Ishikawa (cell line): ENCODE measurements around the gene MYMX.

Source experiments
- CEBPB ChIP-seq: IDR thresholded peaks from 2 replicates; pipeline ENCODE4 v1.6.1; 2012
- CREB1 ChIP-seq: IDR thresholded peaks from 2 replicates; pipeline ENCODE4 v1.6.1; 2012; ENCODE audit warnings: low read depth
- EGR1 ChIP-seq: IDR thresholded peaks from 2 replicates; pipeline ENCODE4 v1.6.1; 2012
- EP300 ChIP-seq: IDR thresholded peaks from 2 replicates; pipeline ENCODE4 v1.6.1; 2012; ENCODE audit warnings: borderline replicate concordance
- FOXM1 ChIP-seq: IDR thresholded peaks from 2 replicates; pipeline ENCODE4 v1.6.1; 2012; ENCODE audit warnings: low read depth, borderline replicate concordance
- NFIC ChIP-seq: IDR thresholded peaks from 2 replicates; pipeline ENCODE4 v1.6.1; 2012
- RAD21 ChIP-seq: IDR thresholded peaks from 2 replicates; pipeline ENCODE4 v1.6.1; 2012; ENCODE audit warnings: low read depth
- TAF1 ChIP-seq: IDR thresholded peaks from 2 replicates; pipeline ENCODE4 v1.6.1; 2012; ENCODE audit warnings: low read depth, mild to moderate bottlenecking
- TCF12 ChIP-seq: IDR thresholded peaks from 2 replicates; pipeline ENCODE4 v1.6.1; 2012; ENCODE audit warnings: low read depth
- TEAD4 ChIP-seq: IDR thresholded peaks from 2 replicates; pipeline ENCODE4 v1.6.1; 2012
- YY1 ChIP-seq: IDR thresholded peaks from 2 replicates; pipeline ENCODE4 v1.6.1; 2012; ENCODE audit warnings: low read depth
- ZBTB7A ChIP-seq: IDR thresholded peaks from 2 replicates; pipeline ENCODE4 v1.6.1; 2012; ENCODE audit warnings: low read depth
- TF ChIP-seq, protein P1 (sequence below): IDR thresholded peaks from 2 replicates; pipeline ENCODE4 v1.6.1; 2012; ENCODE audit warnings: low read depth, mild to moderate bottlenecking
- TF ChIP-seq, protein P2 (sequence below): IDR thresholded peaks from 2 replicates; pipeline ENCODE4 v1.6.1; 2012
- TF ChIP-seq, protein P3 (sequence below): IDR thresholded peaks from 2 replicates; pipeline ENCODE4 v1.6.1; 2012

The MYMX gene

DNA sequence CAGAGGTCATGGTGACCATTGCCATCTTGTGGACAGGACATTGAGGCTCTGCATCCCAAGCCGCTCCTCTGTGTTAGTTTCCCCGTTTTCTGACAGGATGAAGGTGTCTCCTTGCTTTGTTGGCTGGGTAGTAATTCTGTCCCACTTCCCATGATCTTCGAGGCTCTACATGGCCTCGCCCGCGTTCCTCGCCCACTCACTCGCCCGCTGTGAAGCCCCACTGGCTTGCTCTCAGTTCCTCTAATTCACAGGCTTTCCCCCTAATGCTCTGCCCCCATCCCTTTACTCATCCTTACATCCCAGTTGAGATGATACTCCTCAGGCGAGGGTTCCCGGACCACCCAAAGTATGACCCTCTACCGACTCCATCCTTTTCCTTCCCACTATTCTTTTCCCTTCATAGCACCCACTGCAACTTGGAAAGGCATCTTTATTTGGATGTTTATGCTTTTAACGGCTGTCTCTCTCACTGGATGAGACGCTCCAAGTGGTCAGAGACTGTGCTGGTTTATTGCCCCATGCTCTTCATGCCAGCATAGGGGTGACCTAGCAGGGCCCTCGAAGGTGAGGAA is 41.1 kb downstream of the MYMX start:
- TF ChIP-seq YY1 (no peak), RAD21 (no peak), TCF12 (no peak), TAF1 (no peak)
- TF ChIP-seq, protein P1, sequence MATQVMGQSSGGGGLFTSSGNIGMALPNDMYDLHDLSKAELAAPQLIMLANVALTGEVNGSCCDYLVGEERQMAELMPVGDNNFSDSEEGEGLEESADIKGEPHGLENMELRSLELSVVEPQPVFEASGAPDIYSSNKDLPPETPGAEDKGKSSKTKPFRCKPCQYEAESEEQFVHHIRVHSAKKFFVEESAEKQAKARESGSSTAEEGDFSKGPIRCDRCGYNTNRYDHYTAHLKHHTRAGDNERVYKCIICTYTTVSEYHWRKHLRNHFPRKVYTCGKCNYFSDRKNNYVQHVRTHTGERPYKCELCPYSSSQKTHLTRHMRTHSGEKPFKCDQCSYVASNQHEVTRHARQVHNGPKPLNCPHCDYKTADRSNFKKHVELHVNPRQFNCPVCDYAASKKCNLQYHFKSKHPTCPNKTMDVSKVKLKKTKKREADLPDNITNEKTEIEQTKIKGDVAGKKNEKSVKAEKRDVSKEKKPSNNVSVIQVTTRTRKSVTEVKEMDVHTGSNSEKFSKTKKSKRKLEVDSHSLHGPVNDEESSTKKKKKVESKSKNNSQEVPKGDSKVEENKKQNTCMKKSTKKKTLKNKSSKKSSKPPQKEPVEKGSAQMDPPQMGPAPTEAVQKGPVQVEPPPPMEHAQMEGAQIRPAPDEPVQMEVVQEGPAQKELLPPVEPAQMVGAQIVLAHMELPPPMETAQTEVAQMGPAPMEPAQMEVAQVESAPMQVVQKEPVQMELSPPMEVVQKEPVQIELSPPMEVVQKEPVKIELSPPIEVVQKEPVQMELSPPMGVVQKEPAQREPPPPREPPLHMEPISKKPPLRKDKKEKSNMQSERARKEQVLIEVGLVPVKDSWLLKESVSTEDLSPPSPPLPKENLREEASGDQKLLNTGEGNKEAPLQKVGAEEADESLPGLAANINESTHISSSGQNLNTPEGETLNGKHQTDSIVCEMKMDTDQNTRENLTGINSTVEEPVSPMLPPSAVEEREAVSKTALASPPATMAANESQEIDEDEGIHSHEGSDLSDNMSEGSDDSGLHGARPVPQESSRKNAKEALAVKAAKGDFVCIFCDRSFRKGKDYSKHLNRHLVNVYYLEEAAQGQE = no peak
- TF ChIP-seq, protein P2, sequence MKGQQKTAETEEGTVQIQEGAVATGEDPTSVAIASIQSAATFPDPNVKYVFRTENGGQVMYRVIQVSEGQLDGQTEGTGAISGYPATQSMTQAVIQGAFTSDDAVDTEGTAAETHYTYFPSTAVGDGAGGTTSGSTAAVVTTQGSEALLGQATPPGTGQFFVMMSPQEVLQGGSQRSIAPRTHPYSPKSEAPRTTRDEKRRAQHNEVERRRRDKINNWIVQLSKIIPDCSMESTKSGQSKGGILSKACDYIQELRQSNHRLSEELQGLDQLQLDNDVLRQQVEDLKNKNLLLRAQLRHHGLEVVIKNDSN = no peak

DNA sequence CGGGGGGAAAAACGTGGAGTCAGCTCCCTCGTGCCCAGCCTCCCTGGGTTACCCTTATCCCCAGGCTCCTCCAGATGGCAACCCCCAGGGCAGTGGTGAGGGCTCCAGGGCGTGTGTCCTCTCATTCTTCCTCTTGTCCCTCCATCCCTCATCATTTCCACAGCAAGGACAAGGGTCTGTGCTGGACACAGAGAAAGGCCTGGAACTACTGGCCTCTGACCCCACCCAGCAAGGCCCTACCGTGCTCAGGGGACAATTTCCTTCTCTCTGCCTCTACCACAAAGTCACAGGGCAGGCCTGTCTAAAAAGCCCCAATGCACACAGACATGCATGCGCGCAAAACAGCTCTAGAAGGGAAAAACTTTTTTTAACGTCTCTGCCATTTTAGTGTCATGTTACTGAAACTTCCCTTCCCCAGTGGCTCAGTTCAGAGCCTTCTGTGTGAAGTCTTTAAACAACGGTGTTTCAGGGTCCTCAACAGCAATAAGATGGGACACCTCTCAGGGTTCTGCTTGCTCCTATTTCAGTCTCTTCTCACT is 41.7 kb downstream of the MYMX start:
- TF ChIP-seq, protein P2 = no peak
- TF ChIP-seq, protein P3, sequence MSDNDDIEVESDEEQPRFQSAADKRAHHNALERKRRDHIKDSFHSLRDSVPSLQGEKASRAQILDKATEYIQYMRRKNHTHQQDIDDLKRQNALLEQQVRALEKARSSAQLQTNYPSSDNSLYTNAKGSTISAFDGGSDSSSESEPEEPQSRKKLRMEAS = no peak
- TF ChIP-seq, protein P1 = no peak
- TF ChIP-seq RAD21 (no peak), EP300 (no peak), YY1 (no peak), EGR1 (no peak), TCF12 (no peak), ZBTB7A (no peak)

DNA sequence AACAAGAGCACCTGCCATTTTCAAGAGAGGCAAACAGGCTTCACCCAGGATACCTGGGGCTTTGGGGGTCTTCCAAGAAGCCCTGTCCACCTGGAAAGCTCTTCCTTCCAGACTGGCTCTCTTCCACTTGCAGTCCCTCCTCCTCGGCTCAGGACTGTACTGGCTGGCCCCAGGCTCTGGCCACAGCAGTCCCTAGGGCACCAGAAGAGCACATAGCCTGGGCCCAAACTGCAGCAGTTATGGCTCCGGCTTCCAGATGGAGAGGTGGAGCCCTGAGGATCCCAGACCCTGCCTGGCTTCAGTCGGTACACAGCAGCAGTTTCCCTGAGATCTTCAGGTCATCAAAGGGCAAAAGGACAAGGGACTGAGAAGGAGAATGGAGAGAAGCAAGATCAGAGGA is 42.2 kb downstream of the MYMX start:
- TF ChIP-seq YY1 (no peak), TAF1 (no peak), RAD21 (no peak), TCF12 (no peak), EP300 (no peak), CREB1 (no peak), TEAD4 (no peak), FOXM1 (no peak), EGR1 (no peak), NFIC (no peak)
- TF ChIP-seq, protein P3 = no peak
- TF ChIP-seq, protein P1 = no peak
- TF ChIP-seq, protein P2 = no peak

DNA sequence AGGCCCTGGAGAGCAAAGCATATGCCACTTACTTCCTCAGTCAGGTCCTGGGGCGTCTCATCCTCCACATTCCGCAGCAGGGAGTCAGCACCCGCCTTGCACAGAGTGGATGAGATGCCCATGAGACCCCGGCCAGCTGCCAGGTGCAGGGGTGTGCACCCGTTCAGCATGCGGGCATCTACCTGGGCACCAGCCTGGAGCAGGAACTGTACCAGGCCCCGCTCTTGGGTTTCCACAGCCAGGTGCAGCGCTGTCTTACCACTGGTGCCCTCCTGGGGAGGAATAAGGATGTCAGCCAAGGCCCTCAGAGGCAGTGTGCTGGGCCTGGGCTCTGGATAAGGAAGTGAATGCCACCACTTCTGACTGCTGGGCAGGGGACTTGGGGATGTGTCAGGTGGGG is 43.3 kb downstream of the MYMX start:
- TF ChIP-seq, protein P1 = no peak
- TF ChIP-seq CEBPB = no peak
